ENCODE data around the gene CYSRT1.

The CYSRT1 gene

DNA sequence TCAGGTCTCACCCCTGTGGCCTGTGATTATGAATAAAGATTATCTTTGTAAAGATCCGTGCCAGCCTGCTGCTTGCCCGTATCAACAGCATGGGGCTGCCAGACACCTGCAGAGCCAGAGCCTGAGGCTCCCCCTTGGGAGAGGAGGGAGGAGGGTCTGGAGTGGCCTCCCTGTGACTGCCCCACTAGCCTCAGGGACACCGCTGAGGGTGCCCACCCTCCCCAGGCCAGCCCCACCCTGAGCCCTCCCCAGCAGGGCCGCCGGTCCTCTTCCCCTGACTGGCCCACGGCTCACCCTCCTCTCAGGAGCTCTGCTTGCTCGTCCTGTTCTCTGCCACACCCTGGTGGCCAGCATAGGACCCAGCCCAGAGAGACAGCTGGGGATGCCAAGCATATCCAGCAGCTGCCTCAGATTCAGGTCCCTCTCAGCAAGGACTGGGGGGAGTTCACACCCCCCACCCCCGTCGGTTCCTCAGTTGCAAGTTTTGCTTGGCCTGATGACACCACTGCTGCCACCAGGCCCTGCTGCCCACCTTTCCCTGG lies 34.6 kb upstream of the CYSRT1 start:
- DNase-seq (ENCODE audit: low spot score) = no peak

GRCh38 chr9:137191245-137191644 lies 33.7 kb upstream of the CYSRT1 start:
- no peak for DNase-seq (ENCODE audit: low spot score)

DNA sequence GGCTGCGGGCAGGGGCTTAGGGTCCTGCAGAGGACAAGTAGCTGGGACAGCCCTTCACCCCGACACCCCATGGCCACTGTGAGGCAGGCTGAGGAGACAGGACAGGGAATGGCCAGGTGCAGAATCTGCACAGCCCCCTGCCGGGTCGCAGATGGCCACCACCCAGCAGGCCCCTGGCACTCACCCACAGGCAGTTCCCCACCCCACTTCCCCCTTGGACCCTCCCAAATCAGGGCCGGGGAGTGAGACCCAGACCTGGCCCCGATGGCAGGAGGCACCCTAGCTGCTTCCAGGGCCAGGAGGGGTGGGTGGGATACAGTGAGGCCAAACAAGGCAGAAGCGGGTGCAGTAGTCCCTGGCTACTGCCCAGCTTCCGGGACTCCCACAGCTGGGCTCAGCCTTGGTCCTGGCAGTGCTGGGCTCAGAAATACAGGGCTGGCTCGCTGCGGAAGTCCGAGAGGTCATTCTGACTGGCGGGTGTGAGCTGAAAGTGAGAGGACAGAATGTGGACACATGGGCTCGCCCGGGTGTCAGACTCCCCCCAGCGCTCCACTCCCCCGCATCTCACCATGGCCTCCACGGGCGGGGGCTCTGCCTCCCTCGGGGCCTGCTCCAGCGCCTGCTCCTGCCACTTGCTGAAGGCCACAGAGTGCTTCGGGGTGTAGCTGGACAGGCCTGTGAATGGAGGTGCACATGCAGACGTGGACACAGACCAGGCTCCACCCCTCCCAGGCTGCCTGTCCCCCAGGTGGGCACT lies 33.1 kb upstream of the CYSRT1 start:
- no peak for DNase-seq (ENCODE audit: low spot score)

GRCh38 chr9:137192448-137192780 lies 32.6 kb upstream of the CYSRT1 start:
- DNase-seq (ENCODE audit: low spot score) = no peak

DNA sequence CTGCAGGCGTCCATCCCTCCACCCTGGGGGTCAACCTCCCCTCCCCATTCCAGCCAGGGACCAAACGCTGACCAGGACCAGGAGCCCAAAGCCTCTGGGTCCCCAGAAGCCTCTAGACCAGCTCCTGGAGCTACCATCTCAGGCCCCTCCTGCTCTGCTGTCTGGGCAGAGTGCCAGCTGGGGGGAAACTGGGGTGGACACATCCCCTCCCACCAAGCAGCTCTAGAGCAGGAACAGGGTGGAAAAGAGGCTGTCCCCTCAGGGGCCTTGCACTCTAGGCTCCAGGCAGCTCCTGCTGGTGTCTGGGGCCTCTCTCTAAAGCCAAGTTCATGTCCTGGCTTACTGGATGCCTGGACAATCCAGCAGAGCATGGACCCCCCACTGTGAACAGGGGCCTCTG lies 32.1 kb upstream of the CYSRT1 start:
- DNase-seq (ENCODE audit: low spot score) = no peak

GRCh38 chr9:137193771-137194170 lies 31.2 kb upstream of the CYSRT1 start:
- no peak for DNase-seq (ENCODE audit: low spot score)

DNA sequence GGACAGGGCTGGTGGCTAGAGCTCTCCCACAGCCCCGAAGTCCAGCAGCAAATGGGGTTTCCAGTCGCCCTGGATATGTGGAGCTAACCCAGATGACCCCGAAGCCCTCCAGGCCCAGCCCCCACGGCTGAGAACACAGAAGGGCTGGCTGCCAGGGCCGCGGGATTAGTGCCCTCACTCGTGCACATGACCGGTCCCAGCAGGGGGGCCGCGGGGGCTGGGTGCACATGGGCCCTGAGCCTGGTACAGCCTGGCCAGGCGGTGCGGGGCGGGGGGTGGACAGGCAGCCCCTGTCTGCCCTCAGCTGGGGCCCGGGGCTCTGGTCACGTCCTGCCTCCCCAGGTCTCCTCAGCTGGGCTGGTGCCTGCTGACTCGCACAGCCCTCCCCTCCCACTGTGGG lies 30.6 kb upstream of the CYSRT1 start:
- DNase-seq (ENCODE audit: low spot score) = no peak

DNA sequence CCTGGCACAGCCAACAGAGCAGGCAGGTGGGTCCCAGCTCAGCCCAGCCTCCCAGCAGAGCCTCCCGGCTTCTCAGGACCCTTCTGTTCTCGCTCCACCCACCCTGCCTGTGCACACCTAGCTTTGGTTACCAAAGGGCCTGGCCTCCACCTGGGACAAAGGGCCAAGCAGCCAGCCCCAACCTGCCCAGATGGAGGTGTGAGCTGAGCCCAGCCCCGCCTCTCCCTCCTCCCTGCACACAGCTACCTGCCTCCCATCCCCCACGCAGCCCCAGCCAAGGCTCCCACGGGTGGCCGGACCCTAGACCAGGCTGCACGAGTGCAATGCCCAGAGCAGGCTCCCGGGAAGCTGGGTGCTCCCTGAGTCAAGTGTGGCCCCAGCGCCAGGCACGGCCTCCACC lies 30.1 kb upstream of the CYSRT1 start:
- DNase-seq (ENCODE audit: low spot score) = no peak

GRCh38 chr9:137195525-137196220 lies 29.3 kb upstream of the CYSRT1 start:
- no peak for DNase-seq (ENCODE audit: low spot score)

- no peak for DNase-seq (ENCODE audit: low spot score)
Observed at GRCh38 chr9:137198051-137198901, 26.7 kb upstream of the CYSRT1 start.

DNA sequence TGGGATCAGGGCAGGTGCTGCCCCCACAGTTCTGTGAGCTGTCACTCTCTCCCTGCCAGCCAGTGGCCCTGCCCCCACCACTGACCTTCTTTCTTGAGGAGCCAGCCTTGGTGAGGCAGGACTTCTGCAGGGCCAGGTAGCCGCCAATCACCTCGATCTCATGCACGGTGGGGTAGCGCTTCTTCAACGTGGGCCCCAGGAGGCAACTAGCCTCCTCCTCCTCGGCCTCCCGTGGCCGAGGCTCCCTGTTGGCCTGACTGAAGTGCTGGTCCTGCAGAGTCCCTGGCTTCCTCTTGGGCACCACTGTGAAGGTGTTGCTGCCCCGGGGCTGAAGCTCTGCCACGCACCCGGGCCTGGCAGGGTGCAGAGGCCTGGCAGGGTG lies 26.1 kb upstream of the CYSRT1 start:
- no peak for DNase-seq (ENCODE audit: low spot score)

GRCh38 chr9:137199411-137200121 lies 25.4 kb upstream of the CYSRT1 start:
- DNase-seq (ENCODE audit: low spot score) = no peak

DNA sequence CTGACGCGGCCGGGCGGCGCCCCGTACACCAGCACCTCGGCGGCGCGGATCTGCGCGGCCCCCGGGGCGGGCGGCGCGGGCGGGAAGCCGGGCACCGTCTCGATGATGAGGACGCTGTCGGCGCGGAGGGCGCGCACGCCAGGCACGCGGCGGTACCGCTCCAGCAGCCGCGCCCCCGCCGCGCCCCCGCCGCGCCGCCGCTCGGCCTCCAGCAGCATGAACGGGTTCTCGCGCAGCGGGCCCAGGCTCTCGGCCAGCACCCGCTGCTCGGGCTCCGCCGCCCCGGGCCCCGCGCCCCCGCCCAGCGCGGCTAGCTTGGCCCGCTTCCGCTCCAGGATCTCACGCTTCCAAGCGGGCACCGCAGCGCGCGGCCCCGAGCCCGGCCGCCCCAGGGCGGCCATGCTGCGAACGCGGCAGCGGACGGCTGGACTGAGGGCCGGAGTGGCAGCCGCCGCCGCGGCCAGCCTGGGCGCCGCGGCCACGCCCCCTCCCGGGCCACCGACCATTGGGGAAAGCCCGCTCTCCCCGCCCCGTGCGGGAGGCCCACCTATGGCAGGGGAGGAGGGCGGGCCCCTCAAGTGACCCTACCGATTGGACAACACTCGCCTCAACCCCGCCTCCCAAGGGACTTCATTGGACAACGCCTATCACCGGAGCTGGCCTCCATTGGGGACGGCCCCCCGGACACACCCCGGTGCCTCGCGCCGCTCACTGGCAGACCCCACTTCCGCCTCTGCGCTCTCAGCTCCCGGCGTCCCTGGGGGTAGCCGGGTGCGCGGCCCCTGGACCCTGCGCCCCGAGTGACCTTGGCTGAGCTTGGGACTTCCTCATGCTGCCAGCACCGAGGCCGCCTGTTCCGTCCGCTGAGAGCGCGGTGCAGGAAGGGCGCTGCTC lies 24.4 kb upstream of the CYSRT1 start, which contains the start of gene TPRN:
Gene TPRN (minus strand): TSS at position 431 of the 894 bp plus-strand sequence. CDS start 30 bp downstream, at position 401.
- DNase-seq (ENCODE audit: low spot score) = peak; percentile 100

GRCh38 chr9:137201205-137201868 lies 23.6 kb upstream of the CYSRT1 start:
- no peak for DNase-seq (ENCODE audit: low spot score)

DNA sequence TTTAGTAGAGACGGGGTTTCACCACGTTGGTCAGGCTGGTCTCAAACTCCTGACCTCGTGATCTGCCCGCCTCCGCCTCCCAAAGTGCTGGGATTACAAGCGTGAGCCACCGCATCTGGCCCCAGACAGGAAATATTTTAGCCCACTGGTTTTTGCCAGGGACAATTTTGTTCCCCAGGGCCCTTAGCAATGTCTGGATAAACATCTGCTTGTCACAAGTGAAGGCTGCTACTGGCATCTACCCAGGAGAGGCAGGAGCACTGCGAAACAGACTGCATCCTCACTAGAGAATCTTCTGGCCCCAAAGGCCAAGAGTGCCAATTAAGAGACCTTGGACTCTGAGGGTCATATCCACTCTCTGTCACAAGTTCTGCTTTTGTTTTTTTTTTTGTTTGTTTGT lies 22.0 kb upstream of the CYSRT1 start:
- no peak for DNase-seq (ENCODE audit: low spot score)

DNA sequence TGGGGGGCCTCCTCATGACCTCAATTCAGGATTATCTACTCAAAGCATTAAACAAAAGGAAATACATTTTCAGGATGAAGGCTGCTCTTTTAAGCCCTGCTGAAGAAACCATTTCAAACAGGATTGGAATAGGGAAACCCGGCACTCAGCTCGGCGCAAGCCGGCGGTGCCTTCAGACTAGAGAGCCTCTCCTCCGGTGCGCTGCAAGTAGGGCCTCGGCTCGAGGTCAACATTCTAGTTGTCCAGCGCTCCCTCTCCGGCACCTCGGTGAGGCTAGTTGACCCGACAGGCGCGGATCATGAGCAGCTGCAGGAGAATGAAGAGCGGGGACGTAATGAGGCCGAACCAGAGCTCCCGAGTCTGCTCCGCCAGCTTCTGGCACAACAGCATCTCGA lies 20.2 kb upstream of the CYSRT1 start:
- no peak for DNase-seq (ENCODE audit: low spot score)

- peak; percentile 95 for DNase-seq (ENCODE audit: low spot score)
Observed at GRCh38 chr9:137205126-137206069, 19.6 kb upstream of the CYSRT1 start, which contains the start of the genes NDOR1 and TMEM203. TSS of gene NDOR1 (plus strand) at chr9:137205700. CDS start at chr9:137205778, 78 bp downstream. TSS of gene TMEM203 (minus strand) at chr9:137205648. CDS start at chr9:137205414, 234 bp downstream.

- no peak for DNase-seq (ENCODE audit: low spot score)
Observed at GRCh38 chr9:137206602-137207001, 18.4 kb upstream of the CYSRT1 start.

DNA sequence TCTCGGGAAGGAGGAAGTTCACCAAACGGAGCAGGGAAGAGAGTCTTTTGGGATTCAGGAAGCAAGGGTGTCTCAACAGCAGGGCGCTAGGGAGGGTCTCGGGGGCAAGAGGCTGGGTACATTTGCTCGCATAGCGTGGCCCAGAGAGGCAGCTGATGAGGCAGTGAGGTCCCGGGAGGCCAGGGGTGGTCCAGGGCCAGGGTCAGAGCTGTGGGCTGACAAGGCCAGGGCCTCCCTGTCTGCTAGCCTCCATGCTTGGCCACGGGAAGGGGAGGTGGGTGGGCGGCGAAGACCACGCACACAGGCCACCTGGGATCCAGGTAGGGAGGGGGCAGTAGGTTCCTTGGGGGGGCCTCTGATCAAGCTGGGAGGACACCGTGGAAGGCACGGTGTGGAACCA lies 13.4 kb upstream of the CYSRT1 start:
- DNase-seq (ENCODE audit: low spot score) = no peak

All from COLO829 (cell line).